Panc1 (cell line): ENCODE measurements around the gene MED12L. TPM values are rescaled to one million over a fixed set of nuclear protein-coding genes. Genes with fewer than 3 reads are reported as not detected.

Experiments used
- ATAC-seq: fragments of 200-7000 bp; cut with Tn5 transposase; 2 replicates; pipeline ENCODE4 v1.9.1; 2020; ENCODE audit warnings: mild to moderate bottlenecking, moderate library complexity
- BruUV-seq: library from RNA; stranded (reverse); fragments of 400-500 nt; replicated peaks from 2 replicates; lab custom pipeline; 2021; lab: Mats Ljungman, UMichigan
- CTCF ChIA-PET: fragments of 300-600 bp; sonication (Branson Sonifier 250); formaldehyde crosslinking; loops from one replicate; lab custom pipeline; 2022; ENCODE audit warnings: antibody characterized with exemption; lab: Charles Lee
- POLR2A ChIA-PET: fragments of 300-600 bp; sonication (Branson Sonifier 250); formaldehyde crosslinking; loops from one replicate; lab custom pipeline; 2022; ENCODE audit warnings: antibody characterized with exemption; lab: Charles Lee
- DNase-seq: peaks from one replicate; pipeline ENCODE4 v3.0.0-alpha.2; 2010; ENCODE audit warnings: low read depth, low spot score
- H3K27ac ChIP-seq: 2 replicates; pipeline ENCODE4 v1.5.1; 2011; ENCODE audit warnings: mild to moderate bottlenecking, low read length, inconsistent platforms
- H3K27me3 ChIP-seq: fragments of 200-500 bp; sonication (Bioruptor generic); 2 replicates; pipeline ENCODE4 v1.6.0; 2014; ENCODE audit warnings: low read length, inconsistent platforms; ENCODE audit not compliant: control insufficient read depth, insufficient read depth
- H3K36me3 ChIP-seq: fragments of 200-500 bp; sonication (Bioruptor generic); 2 replicates; pipeline ENCODE4 v1.5.1; 2014; ENCODE audit warnings: inconsistent platforms, mild to moderate bottlenecking, low read length, moderate library complexity; ENCODE audit not compliant: control insufficient read depth, insufficient read depth
- H3K4me1 ChIP-seq: 2 replicates; pipeline ENCODE4 v1.5.1; 2011; ENCODE audit warnings: inconsistent platforms, mild to moderate bottlenecking, low read length, moderate library complexity; ENCODE audit not compliant: control insufficient read depth, insufficient read depth
- H3K4me3 ChIP-seq, 2 experiments: 2 replicates each; pipeline ENCODE4 v1.5.1; 2011 to 2012; ENCODE audit warnings: low read depth in 2 of 2, low read length in 2 of 2, mild to moderate bottlenecking in 2 of 2, inconsistent platforms in 1 of 2, moderate library complexity in 1 of 2
- H3K9me3 ChIP-seq: fragments of 200-500 bp; sonication (Bioruptor generic); 2 replicates; pipeline ENCODE4 v1.5.1; 2014; ENCODE audit warnings: low read depth, mild to moderate bottlenecking, inconsistent platforms, low read length, moderate library complexity; ENCODE audit not compliant: control insufficient read depth, insufficient read depth
- CTCF ChIP-seq: fragments of 450-650 bp; IDR thresholded peaks from 2 replicates; pipeline ENCODE4 v1.5.1; 2017; ENCODE audit warnings: mild to moderate bottlenecking
- POLR2AphosphoS5 ChIP-seq: IDR thresholded peaks from 2 replicates; pipeline ENCODE4 v1.6.1; 2012; ENCODE audit warnings: mild to moderate bottlenecking, low read depth, low read length, moderate library complexity
- REST ChIP-seq, 2 experiments: IDR thresholded peaks; 2 replicates each; pipeline ENCODE4 v1.6.1; 2011 to 2012; ENCODE audit warnings: low read depth in 2 of 2, control low read depth in 1 of 2, low read length in 1 of 2, mild to moderate bottlenecking in 1 of 2, moderate library complexity in 1 of 2; ENCODE audit not compliant: insufficient read depth in 1 of 2
- SIN3A ChIP-seq: IDR thresholded peaks from 2 replicates; pipeline ENCODE4 v1.6.1; 2012; ENCODE audit warnings: low read depth, mild to moderate bottlenecking, low read length, moderate library complexity, borderline replicate concordance; ENCODE audit not compliant: insufficient read depth
- TCF7L2 ChIP-seq: IDR thresholded peaks from 2 replicates; pipeline ENCODE4 v1.6.1; 2011; ENCODE audit warnings: mild to moderate bottlenecking, low read depth, low read length, inconsistent platforms
- in situ Hi-C: cut with HindIII; loops from 2 replicates; pipeline ENCODE4 v1.10.0; 2016; ENCODE audit warnings: low sequenced_read_pairs, low pct_unique_long_range_greater_than_20kb
- intact Hi-C: fragments of 100-400 bp; cut with micrococcal nuclease; formaldehyde crosslinking; loops from one replicate; pipeline ENCODE4 v1.10.0; 2022; ENCODE audit not compliant: unreplicated experiment
- total RNA-seq: library from RNA; stranded (reverse); gene quantifications from one replicate; pipeline ENCODE4 v1.2.1, GENCODE V29; 2021; ENCODE audit not compliant: unreplicated experiment

Gene MED12L
- total RNA-seq, 1 experiment from 2014 or later, result 2.8 TPM

GRCh38 chr3:151052346-151052745, 33.1 kb upstream of the MED12L start:
- H3K27me3 ChIP-seq, result peaks cover 18% of the 10 kb centered on the region
- H3K4me1 ChIP-seq, result no peaks in the 10 kb centered on the region
- H3K36me3 ChIP-seq, result no peaks in the 10 kb centered on the region
- no peak for TF ChIP-seq SIN3A
- TF ChIP-seq TCF7L2, result no peak
- no peak for TF ChIP-seq POLR2AphosphoS5
- no peak for TF ChIP-seq CTCF
- TF ChIP-seq REST (IDR thresholded peaks at IDR 0.05; ENCODE audit: insufficient read depth in 1 of 2, low read depth in 2 of 2, low read length in 1 of 2), result no peak
- no TSS peak for BruUV-seq
- ATAC-seq (no peak), DNase-seq (no peak)
- no peak overlapping the region for H3K27ac ChIP-seq
- ChIA-PET CTCF (no interaction called here), POLR2A (no interaction called here)
- intact Hi-C loops, result no loop called here
- in situ Hi-C loops, result no loop called here
- H3K4me3 ChIP-seq, result no peak overlapping the region
- H3K9me3 ChIP-seq, result no peaks in the 10 kb centered on the region

- TF ChIP-seq SIN3A (no peak), CTCF (no peak), REST (IDR thresholded peaks at IDR 0.05; ENCODE audit: insufficient read depth in 1 of 2, low read depth in 2 of 2, low read length in 1 of 2) (no peak), TCF7L2 (no peak), POLR2AphosphoS5 (no peak)
These were observed 32.7 kb upstream of the MED12L start for GRCh38 chr3:151052756-151053155.

More at GRCh38 chr3:151052756-151053155, 32.7 kb upstream of the MED12L start:
- intact Hi-C loops, result no loop called here
- H3K27me3 ChIP-seq, result peaks cover 18% of the 10 kb centered on the region
- no peak overlapping the region for H3K4me3 ChIP-seq
- no peak for DNase-seq
- ATAC-seq, result no peak
- no peaks in the 10 kb centered on the region for H3K36me3 ChIP-seq
- in situ Hi-C loops, result no loop called here
- no peaks in the 10 kb centered on the region for H3K9me3 ChIP-seq
- H3K4me1 ChIP-seq, result no peaks in the 10 kb centered on the region
- no peak overlapping the region for H3K27ac ChIP-seq
- ChIA-PET CTCF (no interaction called here), POLR2A (no interaction called here)
- BruUV-seq, result no TSS peak
